H1 (cell line): ENCODE measurements around the gene PNMA8C. TPM values are rescaled to one million over a fixed set of nuclear protein-coding genes. Genes with fewer than 3 reads are reported as not detected.

ENCODE experiments used
- CBX5 ChIP-seq: fragments of 300-800, 300-1000 bp; sonication (generic); IDR thresholded peaks from 2 replicates; pipeline ENCODE4 v1.7.1; 2016; ENCODE audit warnings: antibody characterized with exemption, low read length, low read depth
- CREB1 ChIP-seq: IDR thresholded peaks from 2 replicates; pipeline ENCODE4 v1.6.1; 2012; ENCODE audit warnings: inconsistent platforms
- CTCF ChIP-seq, 3 experiments: IDR thresholded peaks; 1 replicate in 2 of 3; 2 replicates in 1 of 3; pipeline versions ENCODE4 v1.5.1 to v1.6.1; 2011; ENCODE audit warnings: low read length in 3 of 3, mild to moderate bottlenecking in 3 of 3, inconsistent platforms in 2 of 3, low read depth in 1 of 3, moderate library complexity in 1 of 3; ENCODE audit not compliant: insufficient read depth in 1 of 3; ENCODE audit errors: control extremely low read depth in 1 of 3
- HDAC2 ChIP-seq, 2 experiments: fragments of 300-600 bp in 1 of 2; sonication (generic) in 1 of 2; IDR thresholded peaks; 2 replicates each; pipeline ENCODE4 v1.6.1; 2011 to 2012; ENCODE audit warnings: low read depth in 2 of 2, low read length in 2 of 2, mild to moderate bottlenecking in 2 of 2, moderate library complexity in 2 of 2, borderline replicate concordance in 1 of 2, inconsistent platforms in 1 of 2
- KDM5A ChIP-seq: fragments of 200-600 bp; IDR thresholded peaks from 2 replicates; pipeline ENCODE4 v1.7.1; 2012; ENCODE audit warnings: mild to moderate bottlenecking, low read length, inconsistent platforms, mixed read lengths
- PHF8 ChIP-seq: fragments of 200-600 bp; sonication (generic); conservative IDR thresholded peaks from 2 replicates; pipeline ENCODE4 v1.7.1; 2012; ENCODE audit warnings: low read depth, mild to moderate bottlenecking, inconsistent platforms, low read length, moderate library complexity
- RBBP5 ChIP-seq: IDR thresholded peaks from 2 replicates; pipeline ENCODE4 v1.7.1; 2012; ENCODE audit warnings: low read depth, mild to moderate bottlenecking, inconsistent platforms, low read length, moderate library complexity, borderline replicate concordance
- SAP30 ChIP-seq: fragments of 300-600 bp; sonication (generic); IDR thresholded peaks from 2 replicates; pipeline ENCODE4 v1.7.1; 2012; ENCODE audit warnings: low read length, moderate library complexity, mild to moderate bottlenecking, inconsistent platforms; ENCODE audit not compliant: insufficient read depth, insufficient replicate concordance
- TBP ChIP-seq: IDR thresholded peaks from 2 replicates; pipeline ENCODE4 v1.6.1; 2011; ENCODE audit warnings: low read depth, low read length, improper control_type of control experiment
- YY1 ChIP-seq: IDR thresholded peaks from 2 replicates; pipeline ENCODE4 v1.6.1; 2011; ENCODE audit warnings: low read depth, mild to moderate bottlenecking, low read length
- ZNF274 ChIP-seq: IDR thresholded peaks from 2 replicates; pipeline ENCODE4 v1.7.0; 2012; ENCODE audit warnings: low read length, borderline replicate concordance; ENCODE audit errors: extremely low read depth
- polyA plus RNA-seq, 7 experiments: library from polyadenylated mRNA; depleted of rRNA in 3 of 7; stranded (reverse) in 5 of 7; unstranded in 2 of 7; fragments of >200 nt in 5 of 7; fragments of 200-250 nt in 2 of 7; gene quantifications; 1 replicate in 5 of 7; 2 replicates in 1 of 7; 4 replicates in 1 of 7; pipeline versions ENCODE4 v1.2.1 to v1.2.3, GENCODE V29; 2011 to 2013; ENCODE audit warnings: missing spikeins in 2 of 7, mixed read lengths in 2 of 7
- total RNA-seq: library from RNA; stranded (reverse); fragmentation: NEBNext Ultra II Directional; extraction: Animal tissue kit (Norgen Biotek cat#: 25700); gene quantifications from 2 replicates; pipeline ENCODE4 v1.2.1, GENCODE V29; 2021
- TF ChIP-seq, protein P1 (sequence below): IDR thresholded peaks from 2 replicates; pipeline ENCODE4 v1.6.1; 2012; ENCODE audit warnings: inconsistent platforms
- TF ChIP-seq, protein P2 (sequence below): IDR thresholded peaks from 2 replicates; pipeline ENCODE4 v1.6.1; 2012; ENCODE audit warnings: low read length, inconsistent platforms
- TF ChIP-seq, protein P3 (sequence below): IDR thresholded peaks from 2 replicates; pipeline ENCODE4 v1.6.1; 2012; ENCODE audit warnings: inconsistent platforms

PNMA8C gene
- total and polyA plus RNA-seq, 2 of the 8 experiments (the other 6 are each of a cell fraction or from before 2014, with no cell fraction given) = 0.53 to 1.8 TPM

DNA sequence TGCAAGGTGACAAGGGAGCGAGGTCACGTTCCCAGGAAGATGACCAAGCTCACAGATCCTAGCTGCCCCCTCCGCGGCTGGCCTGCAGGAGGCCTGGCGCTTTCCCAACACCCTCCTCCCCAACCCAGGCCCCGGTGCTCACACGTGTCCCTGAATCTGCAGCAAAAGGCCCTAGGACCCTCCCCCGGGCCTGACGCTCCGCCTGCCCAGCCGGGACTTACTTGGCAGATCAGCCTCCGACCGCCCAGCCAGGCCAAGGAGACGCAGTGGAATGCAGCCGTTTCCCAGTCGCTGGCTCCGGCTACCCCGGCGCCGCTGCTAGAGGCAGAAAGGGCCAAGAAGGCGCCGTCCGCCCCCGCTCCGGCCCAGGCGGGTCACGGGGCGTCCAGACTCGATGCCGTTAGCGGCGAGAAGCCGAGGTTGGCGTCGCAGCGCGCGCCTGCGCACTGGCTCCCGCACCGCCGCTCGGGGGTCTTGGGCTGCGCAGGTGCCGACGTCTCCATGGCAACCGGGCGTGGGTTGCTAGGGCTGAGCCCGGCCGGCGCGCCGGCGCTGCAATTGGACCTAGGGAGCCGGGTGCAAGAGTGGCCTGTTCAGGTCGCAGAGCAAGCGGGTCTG, 42.5 kb upstream of the PNMA8C start, which contains the start of gene PNMA8A (continued):
- TF ChIP-seq SAP30 = peak; percentile 39
- TF ChIP-seq CTCF (IDR thresholded peaks at IDR 0.05; ENCODE audit: control extremely low read depth in 1 of 3, insufficient read depth in 1 of 3, low read depth in 1 of 3, low read length in 3 of 3) = no peak
- TF ChIP-seq KDM5A = 0 out of 2 replicates have a peak, but pooled peaks have one; percentile 47
- TF ChIP-seq TBP = peak; percentile 49
- no peak; the same call in 1 of the 2 replicates for TF ChIP-seq RBBP5
- TF ChIP-seq, protein P1, sequence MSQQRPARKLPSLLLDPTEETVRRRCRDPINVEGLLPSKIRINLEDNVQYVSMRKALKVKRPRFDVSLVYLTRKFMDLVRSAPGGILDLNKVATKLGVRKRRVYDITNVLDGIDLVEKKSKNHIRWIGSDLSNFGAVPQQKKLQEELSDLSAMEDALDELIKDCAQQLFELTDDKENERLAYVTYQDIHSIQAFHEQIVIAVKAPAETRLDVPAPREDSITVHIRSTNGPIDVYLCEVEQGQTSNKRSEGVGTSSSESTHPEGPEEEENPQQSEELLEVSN = peak; percentile 89
- peak; percentile 89 for TF ChIP-seq CREB1
- 0 out of 4 replicates have a peak, but pooled peaks of 1 of the 2 experiments have one; percentile 58 for TF ChIP-seq HDAC2 (IDR thresholded peaks at IDR 0.05; ENCODE audit: borderline replicate concordance in 1 of 2, low read depth in 2 of 2, low read length in 2 of 2)
- no peak for TF ChIP-seq ZNF274
- TF ChIP-seq, protein P2, sequence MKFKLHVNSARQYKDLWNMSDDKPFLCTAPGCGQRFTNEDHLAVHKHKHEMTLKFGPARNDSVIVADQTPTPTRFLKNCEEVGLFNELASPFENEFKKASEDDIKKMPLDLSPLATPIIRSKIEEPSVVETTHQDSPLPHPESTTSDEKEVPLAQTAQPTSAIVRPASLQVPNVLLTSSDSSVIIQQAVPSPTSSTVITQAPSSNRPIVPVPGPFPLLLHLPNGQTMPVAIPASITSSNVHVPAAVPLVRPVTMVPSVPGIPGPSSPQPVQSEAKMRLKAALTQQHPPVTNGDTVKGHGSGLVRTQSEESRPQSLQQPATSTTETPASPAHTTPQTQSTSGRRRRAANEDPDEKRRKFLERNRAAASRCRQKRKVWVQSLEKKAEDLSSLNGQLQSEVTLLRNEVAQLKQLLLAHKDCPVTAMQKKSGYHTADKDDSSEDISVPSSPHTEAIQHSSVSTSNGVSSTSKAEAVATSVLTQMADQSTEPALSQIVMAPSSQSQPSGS = no peak
- TF ChIP-seq PHF8 = peak; percentile 76
- no peak for TF ChIP-seq CBX5
- TF ChIP-seq YY1 = no peak
- TF ChIP-seq, protein P3, sequence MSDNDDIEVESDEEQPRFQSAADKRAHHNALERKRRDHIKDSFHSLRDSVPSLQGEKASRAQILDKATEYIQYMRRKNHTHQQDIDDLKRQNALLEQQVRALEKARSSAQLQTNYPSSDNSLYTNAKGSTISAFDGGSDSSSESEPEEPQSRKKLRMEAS = peak; percentile 68
